ENCODE measurements around the gene SNCA. TPM values are rescaled to one million over a fixed set of nuclear protein-coding genes. Genes with fewer than 3 reads are reported as not detected.

The SNCA gene
- total RNA-seq, 4 donors from 2014 or later: 1.2 to 9.1 (median 2.6) TPM

- Histone ChIP-seq H3K27ac (no peak overlapping the region), H3K4me3 (no peak overlapping the region), H3K4me1 (no peaks in the 10 kb centered on the region), H3K27me3 (no peaks in the 10 kb centered on the region), H3K36me3 (no peaks in the 10 kb centered on the region), H3K9me3 (no peaks in the 10 kb centered on the region)
- TF ChIP-seq CTCF (IDR thresholded peaks at IDR 0.05) (no peak), POLR2A (IDR thresholded peaks at IDR 0.05) (no peak)
- no peak for DNase-seq
Observed at GRCh38 chr4:89803036-89803435, 33.9 kb downstream of the SNCA start.

GRCh38 chr4:89800527-89801103 is 36.3 kb downstream of the SNCA start:
- H3K36me3 ChIP-seq: no peaks in the 10 kb centered on the region
- TF ChIP-seq CTCF (IDR thresholded peaks at IDR 0.05): no peak
- no peak for TF ChIP-seq POLR2A (IDR thresholded peaks at IDR 0.05)
- no peaks in the 10 kb centered on the region for H3K9me3 ChIP-seq
- no peak overlapping the region for H3K4me3 ChIP-seq
- H3K27me3 ChIP-seq: no peaks in the 10 kb centered on the region
- no peak for DNase-seq
- H3K4me1 ChIP-seq: no peaks in the 10 kb centered on the region
- H3K27ac ChIP-seq: no peak overlapping the region

- Histone ChIP-seq H3K27ac (no peak overlapping the region), H3K27me3 (no peaks in the 10 kb centered on the region), H3K4me3 (no peak overlapping the region), H3K9me3 (no peaks in the 10 kb centered on the region), H3K4me1 (no peaks in the 10 kb centered on the region), H3K36me3 (no peaks in the 10 kb centered on the region)
- TF ChIP-seq CTCF (IDR thresholded peaks at IDR 0.05) (no peak), POLR2A (IDR thresholded peaks at IDR 0.05) (no peak)
- no peak for DNase-seq
Observed at GRCh38 chr4:89800012-89800516, 36.9 kb downstream of the SNCA start.

- H3K9me3 ChIP-seq: no peaks in the 10 kb centered on the region
- no peak for TF ChIP-seq POLR2A (IDR thresholded peaks at IDR 0.05)
- TF ChIP-seq CTCF (IDR thresholded peaks at IDR 0.05): no peak
Observed at GRCh38 chr4:89799071-89799470, 37.9 kb downstream of the SNCA start.

GRCh38 chr4:89797117-89797516 is 39.8 kb downstream of the SNCA start:
- Histone ChIP-seq H3K4me1 (no peaks in the 10 kb centered on the region), H3K36me3 (no peaks in the 10 kb centered on the region), H3K9me3 (no peaks in the 10 kb centered on the region), H3K27me3 (no peaks in the 10 kb centered on the region), H3K27ac (no peak overlapping the region), H3K4me3 (no peak overlapping the region)
- TF ChIP-seq CTCF (IDR thresholded peaks at IDR 0.05): no peak
- no peak for TF ChIP-seq POLR2A (IDR thresholded peaks at IDR 0.05)
- DNase-seq: no peak

More at GRCh38 chr4:89799071-89799470, 37.9 kb downstream of the SNCA start:
- Histone ChIP-seq H3K4me1 (no peaks in the 10 kb centered on the region), H3K27me3 (no peaks in the 10 kb centered on the region), H3K27ac (no peak overlapping the region), H3K36me3 (no peaks in the 10 kb centered on the region), H3K4me3 (no peak overlapping the region)
- no peak for DNase-seq
